GM21390 (cell line): ENCODE results near the gene MLN.

ENCODE experiments used
- ATAC-seq: cut with Tn5 transposase; IDR thresholded peaks from one replicate; pipeline ENCODE4 v1.9.1; 2021; ENCODE audit not compliant: unreplicated experiment

MLN gene

DNA sequence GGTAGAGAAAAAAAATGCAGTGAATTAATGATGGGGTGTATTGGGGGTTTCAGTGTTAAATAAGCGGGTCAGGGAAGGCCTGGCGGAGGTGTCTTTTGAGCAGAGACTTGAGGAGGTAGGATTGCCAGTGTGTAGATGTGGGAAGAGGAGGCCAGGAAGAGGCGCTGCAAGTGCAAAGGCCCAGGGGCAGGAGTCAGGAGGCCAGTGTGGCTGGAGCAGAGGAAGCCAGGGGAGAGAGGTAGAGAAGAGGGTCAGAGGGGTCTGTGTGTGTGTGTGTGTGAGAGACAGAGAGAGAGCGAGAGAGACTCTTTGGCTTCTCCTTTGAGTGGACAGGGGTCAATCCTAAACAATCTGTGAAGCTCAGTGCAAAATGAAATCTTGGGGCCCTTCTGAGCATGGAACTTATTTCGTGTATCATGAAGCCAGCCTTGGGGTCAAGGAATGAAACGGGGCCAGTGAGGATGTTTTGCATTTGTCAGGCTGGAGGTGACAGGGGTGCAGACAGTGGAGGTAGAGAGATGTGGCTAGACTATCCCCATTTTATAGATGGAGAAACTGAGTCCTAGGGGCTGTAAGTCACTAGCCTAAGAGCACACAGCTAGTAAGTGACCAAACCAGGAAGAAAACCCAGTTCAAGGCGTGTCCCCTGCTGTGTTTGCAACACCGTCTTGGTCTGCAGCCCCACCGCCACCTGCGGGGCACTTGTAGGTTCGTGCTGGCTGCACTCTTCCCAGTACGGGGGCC, 47.4 kb downstream of the MLN start:
- ATAC-seq = no peak

DNA sequence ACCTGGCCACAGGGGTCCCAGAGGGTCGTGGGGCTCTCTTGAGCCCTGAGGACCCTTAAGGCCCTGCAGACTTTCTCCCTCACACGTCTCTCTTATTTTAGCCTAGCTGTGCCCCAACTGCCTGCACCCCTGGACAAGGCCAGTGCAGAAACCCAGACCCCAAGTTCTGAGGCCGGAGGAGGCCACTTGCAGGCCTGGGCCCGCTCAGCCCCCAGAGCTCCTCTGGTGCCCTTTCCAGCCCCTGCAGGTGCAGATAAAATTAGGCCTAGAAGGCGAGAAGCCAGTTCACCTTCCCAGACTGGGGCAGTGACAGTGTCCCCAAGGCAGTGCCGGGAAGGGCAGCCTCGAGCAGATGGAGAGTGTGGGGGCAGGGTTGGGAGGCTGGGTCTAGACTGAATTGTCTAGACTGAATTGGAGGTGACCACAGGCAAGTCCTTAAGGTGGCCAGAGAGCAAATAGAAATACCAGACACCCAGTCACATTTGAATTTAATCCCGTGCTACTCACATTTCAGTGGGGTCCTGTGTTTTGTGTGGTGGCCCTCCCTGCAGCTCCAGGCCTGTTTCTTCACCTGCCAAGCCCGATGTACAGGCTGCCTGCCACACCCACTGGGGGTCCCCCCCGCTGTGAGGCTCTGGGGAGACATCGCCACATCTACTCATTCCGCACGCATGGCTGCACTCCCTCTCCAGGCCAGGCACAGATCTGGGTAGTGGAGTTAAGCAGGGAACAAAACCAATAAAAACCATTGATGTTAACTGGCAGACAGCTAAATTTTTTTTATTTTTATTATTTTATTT, 48.5 kb downstream of the MLN start:
- ATAC-seq = no peak

DNA sequence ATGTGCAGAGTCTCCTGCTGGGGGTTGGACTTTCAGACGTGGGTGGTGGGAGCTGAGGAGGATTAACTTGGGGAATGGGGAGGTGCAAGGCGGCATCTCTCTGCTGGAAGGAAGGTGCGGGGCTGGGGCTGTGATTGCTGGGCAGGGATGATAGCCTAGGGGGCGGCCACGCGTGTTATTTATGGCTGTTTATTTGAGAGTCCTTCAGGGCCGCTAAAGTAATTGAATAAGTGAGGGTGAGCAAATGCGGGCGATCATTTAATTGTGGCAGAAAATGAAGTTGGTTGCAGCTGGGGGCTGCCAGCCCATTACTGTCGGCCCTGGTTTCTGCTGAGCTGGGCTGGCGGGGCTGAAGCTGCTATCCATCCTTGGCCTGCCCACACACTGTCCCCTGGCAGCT, 49.6 kb downstream of the MLN start:
- ATAC-seq = no peak

DNA sequence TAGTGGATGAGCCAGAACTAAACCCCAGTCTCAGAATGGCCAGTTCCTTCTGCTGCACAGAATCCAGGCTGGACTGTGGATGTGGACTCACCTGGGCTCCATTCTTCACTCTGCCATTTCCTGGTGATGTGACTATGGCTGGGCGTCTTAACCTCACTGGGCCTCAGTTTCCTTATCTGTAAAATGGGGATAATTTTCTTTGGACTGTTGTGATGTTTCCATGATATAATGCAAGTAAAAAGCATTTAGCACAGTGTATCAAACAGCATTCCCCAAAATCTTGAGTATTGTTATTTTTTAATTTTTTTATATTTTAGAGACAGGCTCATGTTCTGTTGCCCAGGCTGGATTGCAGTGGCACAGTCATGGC, 51.2 kb downstream of the MLN start:
- no peak for ATAC-seq

DNA sequence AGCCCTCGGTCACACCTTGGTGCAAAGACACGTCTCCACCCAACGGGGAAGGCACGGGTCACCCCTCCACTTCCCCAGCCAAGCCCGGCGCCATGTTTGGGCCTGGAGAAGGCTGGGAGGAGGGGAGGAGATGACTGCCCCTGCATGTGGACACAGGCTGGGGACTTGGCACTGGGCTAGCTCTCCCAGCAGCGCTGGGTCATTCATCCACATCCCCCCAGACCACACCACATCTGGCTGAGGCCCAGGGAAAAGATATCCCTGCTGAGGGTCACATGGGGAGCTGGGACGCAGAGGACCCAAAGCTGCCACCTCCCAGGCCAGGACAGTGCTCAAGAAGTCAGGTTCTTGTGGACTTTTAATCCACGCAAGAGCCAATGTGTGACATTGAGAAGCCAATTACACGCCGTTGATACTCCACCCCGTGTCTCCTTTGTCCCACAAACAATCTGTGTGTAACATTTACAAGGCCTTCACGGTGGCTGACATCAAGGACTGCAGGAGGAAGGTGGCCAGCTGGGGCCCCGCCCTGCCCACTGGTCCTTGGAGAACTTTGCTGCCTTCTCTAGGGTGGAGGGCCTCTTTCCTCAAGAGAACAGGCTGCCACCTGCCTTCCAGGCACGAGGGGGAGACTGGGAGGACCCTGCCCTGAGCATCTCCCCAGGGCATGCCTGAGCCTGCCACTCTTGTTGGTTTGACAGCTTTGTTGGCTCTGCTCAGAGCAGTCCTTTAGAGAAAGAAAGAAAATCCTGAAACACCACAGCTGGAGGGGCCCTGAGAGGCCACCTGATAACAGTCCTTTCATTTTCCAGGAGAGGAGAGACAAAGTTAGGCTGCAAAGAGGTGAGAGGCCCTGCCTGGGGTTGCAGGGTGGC, 51.8 kb downstream of the MLN start:
- ATAC-seq = no peak

DNA sequence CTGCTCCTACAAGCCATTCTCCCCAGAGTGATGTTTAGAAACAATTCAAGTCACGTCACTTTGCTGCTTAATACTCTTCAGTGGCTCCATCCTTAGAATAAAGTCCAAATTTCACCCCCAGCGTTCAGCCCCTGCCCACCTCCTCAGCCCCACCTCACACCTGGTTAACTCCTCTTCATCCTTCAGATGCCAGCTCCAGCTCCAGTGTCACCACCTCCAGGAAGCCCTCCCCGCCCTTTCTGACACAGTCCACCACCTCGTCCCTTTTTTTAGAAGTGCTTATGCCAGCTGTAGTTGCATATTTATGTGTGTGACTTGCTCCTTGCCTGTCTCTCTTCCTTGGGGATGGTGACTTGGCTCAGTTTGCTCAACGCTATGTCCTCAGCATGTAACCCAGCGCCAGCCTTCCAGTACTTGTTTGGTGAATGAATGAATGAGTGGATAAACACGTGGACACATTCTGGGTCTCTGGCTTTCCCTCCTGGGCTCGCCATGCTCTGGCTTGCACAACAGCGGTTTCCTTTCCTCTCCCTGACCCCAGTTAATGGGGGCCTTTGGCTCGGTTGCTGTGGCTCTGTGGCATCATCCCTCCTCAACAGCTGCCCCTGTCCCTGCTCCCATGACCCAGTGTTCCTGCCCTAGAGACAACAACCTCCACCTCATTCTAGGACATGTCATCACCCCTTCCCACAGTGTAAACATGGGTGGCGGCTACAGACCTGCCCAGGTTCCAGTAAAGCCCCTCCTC, 53.4 kb downstream of the MLN start:
- ATAC-seq = no peak

DNA sequence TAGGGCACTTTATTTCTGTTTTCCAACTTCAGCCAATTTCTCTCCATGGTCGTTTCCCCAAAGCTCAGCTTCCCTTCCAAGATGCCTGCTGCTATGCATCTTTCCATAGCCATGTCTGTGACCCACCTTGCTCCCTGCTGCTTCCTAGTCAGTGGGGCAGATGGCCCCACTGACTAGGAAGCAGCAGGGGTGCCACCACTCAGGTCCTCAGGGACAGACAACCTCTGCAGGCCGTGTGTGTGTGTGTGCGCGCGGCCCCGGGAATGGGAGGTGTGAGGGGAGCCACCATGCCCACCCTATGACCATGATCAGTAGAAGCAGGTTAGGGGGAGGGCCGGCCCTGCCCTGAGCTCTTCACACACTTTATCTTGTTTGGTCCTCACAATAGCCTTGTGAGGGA, 54.4 kb downstream of the MLN start:
- ATAC-seq = no peak

DNA sequence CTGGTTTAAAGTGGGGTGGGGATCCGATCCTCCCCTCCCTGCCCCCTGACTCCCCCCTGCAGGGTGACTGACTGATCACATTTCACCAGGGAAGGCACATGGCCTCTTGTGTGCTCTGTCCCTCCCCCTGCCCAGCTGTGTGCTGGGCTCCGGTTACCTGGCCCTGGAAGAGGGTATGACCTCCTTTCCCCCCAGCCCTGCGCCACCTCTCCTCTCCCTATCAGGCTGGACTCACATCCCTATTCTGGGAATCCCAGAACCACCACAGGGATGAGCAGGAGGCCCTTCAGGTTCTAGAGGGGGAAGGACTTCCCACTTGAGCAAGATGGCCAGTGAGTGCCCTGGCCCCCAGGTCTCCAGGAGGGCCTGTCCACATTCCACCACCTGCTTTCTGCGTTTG, 55.0 kb downstream of the MLN start:
- no peak for ATAC-seq

DNA sequence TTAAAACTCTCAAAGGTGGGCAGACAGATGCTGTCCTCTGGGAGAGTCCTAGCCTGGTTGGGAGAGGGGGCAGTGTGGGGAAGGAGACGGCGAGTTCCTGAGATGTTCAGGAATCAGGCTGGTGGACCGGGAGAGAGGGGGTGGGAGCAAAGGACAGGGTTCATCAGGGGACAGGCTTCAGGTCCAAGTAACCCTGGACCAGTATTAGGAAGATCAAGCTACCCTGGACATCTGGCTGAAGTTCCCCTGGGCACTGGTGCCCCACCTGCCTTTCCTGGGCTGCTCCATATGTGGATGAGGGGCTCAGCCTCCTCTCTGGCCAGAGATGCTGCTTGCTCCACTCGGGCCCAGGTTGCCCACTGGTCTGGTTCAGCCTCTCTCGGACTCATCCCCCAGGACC, 56.0 kb downstream of the MLN start:
- ATAC-seq = no peak

DNA sequence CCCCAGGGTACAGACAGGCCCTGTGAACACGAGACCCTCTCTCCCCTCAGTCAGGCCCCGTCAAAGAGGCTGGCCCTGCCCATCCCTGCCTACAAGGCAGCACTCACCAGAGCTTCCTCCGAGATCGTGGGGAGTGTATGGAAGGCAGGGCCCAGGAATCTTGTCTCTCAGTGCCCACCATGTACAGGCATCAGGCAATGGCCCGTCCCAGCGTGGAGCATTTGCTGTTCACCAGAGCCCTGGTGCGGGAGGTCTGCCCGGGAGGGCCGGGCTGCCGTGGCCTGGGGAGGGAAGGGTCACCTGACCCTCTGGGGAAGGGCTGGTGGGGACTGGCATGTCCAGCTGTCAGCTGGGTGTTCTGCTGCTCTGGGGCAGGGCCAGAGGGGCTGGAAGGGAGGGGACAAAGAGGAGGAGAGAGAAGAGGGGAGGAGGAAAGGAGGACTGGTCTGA, 57.1 kb downstream of the MLN start, which contains the start of gene IP6K3:
IP6K3 (minus strand) TSS at position 255 of the 450 bp plus-strand sequence. CDS start 11,429 bp downstream, outside the sequence.
- ATAC-seq = no peak

DNA sequence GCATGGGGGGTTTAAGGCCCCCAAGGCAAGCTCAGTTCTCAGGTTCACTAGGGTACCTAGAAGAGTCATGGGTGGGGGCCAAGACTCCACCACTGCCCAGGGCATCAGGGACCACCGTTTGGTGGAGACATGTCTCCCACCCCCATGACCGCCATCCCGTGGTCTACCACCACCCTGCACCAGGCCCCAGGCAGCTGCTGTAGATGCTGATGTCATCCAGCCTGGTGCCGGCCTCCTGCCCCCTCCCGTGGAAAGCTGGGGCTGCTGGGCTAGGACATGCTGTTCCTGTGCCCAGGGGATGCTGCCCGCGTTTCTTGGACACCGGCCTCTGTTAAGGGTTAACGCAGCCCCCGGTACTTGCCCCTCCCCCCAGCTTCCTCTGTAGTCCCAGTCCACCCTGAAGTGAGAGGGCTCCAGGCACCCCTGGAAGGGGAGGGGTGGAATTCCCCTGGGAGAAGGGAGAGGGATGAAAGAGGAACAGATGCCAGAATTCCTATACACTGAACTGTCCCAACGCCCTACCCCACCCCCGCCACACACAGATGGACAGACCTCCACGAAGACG, 57.7 kb downstream of the MLN start:
- no peak for ATAC-seq

DNA sequence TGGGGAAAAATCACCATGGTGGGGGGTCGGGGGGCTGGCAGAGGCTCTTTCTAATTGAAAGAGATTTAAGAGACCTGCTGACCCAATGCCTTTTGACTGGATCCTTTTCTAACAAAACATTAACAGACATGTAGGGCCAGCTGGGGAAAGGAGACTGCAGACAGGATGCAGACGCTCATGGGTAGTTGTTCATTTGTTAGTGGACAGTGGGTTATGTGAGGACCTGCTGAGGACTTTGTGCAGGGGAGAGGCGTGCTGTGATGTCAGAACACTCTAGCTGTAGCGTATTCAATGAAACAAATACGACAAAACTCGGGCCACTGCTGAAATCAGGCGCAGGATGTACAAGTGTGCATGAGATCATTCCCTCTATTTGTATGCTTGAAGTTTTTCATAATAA, 58.3 kb downstream of the MLN start:
- no peak for ATAC-seq

DNA sequence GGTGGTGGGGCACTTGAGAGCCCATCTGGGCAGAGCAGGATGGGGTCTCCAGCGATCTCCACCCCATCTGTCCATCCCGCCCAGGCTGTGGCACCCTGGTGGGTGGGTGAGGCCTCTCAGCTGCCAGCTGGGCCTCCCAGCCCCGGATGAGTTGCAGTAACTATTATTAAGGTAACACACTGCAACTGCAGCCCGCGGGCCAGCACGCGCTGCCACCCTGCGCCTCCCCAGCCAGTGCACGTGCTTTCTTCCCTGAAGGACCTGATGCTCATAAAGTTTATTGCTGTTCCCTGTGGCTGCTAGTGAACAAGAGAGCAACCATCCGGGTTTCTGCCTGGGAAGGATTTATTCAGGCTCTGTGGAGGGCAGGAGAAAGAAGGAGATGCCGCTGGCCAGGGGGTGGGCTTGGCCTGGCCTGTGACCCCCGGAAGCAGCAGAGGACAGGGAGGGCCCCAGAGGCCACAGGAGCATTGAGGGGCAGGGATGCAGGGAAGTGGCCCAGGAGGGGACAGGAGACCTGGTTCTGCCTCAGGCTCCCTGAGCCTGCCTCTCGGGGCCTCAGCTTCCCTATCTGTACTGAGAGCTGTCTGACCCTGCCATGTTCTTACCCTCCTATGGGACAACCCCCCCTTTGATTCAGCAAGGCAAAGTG, 58.8 kb downstream of the MLN start:
- no peak for ATAC-seq
